DLD1 (cell line): ENCODE data around the gene KRTAP4-3.
"Not testable (repeated sequence)": the region's sequence is repeated elsewhere in the genome, so short reads cannot be mapped to it uniquely, and the experiment has no call there.

Experiments used
- in situ Hi-C: cut with HindIII; loops from 2 replicates; pipeline ENCODE4 v1.10.0; 2017; ENCODE audit warnings: low sequenced_read_pairs

Gene KRTAP4-3

DNA sequence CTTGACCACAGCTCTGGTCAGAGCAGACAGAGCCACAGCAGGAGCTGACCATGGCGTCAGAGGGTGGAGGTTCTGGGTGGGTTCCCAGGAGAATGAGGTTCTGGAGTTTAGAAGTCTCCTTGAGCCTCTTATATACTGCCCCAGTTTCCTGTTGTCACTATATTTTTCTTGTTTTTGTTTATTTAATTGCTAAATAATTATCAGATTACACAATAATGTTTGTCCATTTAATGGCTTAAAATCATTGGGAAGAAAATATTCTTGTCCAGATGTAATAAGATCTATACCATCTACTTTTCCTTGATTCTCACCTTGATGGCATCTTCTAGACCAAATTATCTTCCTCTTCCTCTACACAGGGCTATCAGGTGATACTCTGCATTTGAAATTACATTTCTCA lies at the start of gene KRTAP4-3:
KRTAP4-3 (minus strand) TSS at position 101 of the 400 bp plus-strand sequence; CDS start at position 52, 49 bp downstream.
- in situ Hi-C loops = no loop called here

DNA sequence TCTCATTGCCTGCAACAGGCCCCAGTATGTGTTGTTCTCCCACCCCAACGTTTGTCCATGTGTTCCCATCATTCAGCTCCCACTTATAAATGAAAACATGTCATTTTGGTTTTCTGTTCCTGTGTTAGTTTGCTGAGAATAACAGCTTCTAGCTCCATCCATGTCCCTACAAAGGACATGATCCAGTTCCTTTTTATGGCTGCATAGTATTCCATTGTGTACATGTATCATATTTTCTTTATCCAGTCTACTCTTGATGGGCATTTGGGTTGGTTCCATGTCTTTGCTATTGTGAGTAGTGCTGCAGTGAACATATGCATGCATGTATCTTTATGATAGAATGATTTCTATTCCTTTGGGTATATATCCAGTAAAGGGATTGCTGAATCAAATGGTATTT lies 47.7 kb upstream of the KRTAP4-3 start:
- in situ Hi-C loops = no loop called here

GRCh38 chr17:41212524-41213169 lies 44.6 kb upstream of the KRTAP4-3 start:
- in situ Hi-C loops = no loop called here

DNA sequence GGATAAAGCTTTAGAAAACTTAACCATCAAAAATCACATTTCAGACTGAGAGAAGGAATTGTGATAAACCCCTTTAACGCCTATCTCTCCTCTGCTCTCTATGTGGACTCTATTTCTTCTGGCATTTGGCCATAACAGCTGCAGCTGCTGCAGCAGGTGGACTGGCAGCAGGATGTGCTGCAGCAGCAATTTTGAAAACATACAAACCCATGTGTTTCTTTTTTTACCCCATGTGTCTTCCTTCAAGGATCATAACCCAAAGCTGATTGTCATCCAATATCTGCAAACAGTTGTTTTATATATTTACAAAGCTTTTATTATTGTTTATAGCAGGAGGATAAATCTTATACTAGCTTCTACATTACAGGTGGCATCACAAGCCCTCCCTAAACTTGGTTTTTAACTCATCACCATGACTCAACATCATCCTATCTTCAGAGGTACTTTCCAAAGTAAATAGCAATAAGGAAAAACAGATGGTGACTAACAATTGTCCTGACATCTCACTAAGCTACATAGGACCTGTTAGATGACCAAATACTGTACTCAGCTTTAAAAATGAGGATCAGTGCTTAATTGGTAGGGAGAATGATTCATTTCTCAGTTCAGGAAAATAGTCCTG lies 43.9 kb upstream of the KRTAP4-3 start:
- in situ Hi-C loops = no loop called here

DNA sequence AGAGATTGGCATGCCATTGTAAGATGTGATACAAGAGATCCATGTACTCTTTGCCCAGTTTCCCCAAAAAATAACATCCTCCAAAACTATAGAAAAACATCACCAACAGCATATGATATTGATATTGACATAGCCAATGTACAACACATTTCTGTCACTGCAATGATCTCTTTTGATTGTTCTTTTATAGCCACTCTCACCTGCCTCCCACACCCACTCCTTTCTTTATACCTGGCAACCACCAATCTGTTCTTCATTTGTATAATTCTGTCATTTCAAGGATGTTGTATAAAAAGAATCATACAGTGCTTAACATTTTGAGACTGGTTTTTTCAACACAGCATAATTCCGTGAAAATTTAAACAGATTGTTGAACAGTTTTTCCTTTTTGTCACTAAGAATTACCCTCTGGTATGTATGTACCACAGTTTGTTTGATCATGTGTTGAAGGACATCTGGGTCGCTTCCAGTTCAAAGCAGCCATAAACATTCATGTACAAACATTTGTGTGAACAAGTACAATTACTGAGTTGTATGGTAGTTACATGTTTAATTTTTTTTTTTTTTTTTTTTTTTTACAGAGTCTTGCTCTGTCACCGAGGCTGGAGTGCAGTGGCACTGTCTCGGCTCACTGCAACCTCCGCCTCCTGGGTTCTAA lies 31.5 kb upstream of the KRTAP4-3 start:
- in situ Hi-C loops = no loop called here

- in situ Hi-C loops = no loop called here
These were observed 28.0 kb upstream of the KRTAP4-3 start for GRCh38 chr17:41196068-41196467.

- in situ Hi-C loops = no loop called here
These were observed 22.3 kb upstream of the KRTAP4-3 start for GRCh38 chr17:41190328-41190727.

GRCh38 chr17:41189837-41190318 lies 21.9 kb upstream of the KRTAP4-3 start, which contains the start of gene KRTAP9-1:
TSS of gene KRTAP9-1 (plus strand) at chr17:41189887. CDS start at chr17:41189887, 0 bp downstream.
- in situ Hi-C loops = not testable (repeated sequence)

DNA sequence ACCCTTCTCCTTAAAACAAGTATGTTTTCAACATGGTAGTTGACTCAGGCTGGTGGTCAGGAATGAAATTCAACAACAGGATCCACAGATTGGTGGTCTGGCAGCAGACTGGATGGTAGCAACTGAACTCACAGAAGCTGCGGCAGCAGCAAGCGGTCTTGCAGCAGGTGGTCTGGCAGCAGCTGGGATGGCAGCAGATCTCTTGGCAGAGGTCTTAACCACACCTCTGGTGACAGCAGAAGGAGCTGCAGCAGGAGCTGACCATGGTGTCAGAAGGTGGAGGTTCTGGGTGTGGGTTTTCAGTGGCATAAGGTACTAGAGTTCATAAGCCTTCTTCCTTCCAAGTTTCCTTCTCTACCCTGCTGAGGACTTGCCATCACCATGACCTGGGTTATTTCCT lies 18.9 kb upstream of the KRTAP4-3 start:
- in situ Hi-C loops = no loop called here

DNA sequence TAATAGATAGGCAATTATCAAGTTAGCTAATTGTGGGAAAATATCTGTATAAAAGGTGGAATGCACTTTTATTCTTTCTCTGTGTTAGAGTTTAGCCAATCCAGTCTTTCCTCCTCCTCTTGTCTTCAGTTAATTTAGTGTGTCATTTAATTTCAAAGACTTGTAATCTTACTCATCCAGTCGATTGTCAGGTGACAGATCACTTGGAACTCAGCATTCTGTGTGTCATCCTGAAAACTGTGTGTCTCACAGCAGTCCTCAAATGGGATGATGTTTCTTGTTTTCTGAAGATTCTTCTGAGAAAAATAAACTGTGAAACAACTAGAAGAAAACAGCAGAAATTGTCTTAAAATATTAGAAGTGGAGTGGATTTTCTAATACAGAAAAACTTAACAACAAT lies 17.0 kb upstream of the KRTAP4-3 start:
- in situ Hi-C loops = no loop called here

DNA sequence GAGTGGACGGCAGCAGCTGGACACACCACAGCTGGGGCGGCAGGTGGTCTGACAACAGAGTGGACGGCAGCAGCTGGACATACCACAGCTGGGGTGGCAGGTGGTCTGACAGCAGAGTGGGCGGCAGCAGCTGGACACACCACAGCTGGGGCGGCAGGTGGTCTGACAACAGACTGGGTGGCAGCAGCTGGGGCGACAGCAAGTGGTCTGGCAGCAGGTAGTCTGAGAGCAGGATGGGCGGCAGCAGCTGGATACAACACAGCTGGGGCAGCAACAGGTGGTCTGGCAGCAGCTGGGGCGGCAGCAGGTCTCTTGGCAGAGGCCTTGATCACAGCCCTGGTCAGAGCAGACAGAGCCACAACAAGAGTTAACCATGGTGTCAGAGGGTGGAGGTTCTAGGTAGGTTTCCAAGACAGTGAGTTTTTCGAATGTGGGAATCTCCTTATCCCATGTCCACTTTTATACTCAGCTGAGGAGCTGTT lies 16.5 kb upstream of the KRTAP4-3 start, which contains the start of gene KRTAP4-1:
KRTAP4-1 (minus strand) TSS at position 432 of the 482 bp plus-strand sequence; CDS start at position 375, 57 bp downstream.
- in situ Hi-C loops = no loop called here

DNA sequence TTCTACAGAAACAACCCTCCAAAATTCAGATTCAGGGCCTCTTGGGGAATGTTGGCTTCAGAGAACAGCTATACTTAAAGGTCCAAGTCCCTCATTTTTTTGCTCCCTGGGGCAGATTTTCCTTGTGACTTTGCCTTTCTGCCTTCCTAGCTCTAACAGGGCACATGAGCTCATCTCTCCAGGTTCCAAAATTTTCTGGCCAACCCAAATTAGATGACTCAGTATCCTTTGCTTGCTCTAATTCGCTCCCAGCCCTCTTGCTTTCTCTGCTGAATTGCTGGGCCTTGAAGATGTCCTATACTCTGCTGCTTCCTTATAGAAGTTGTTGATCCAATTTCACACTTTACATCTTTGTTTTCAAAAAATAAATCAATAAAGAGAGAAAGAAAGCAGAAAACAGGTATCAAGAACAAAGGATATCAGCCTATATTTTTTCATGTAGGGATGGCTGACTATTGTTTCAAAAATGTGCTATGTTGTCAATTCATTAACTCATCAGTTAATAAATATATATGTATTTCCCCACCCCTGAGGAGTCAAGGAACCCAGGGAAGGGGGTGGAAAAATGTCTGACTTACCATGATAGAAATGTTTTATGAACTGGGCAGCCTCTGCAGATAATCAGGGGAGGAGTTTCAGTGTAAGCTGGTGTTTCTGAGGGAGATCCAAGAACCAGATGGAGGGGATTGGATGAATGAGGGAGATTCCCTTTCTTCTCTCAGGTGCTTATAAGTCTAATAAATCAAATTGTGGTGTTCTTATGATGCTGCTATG lies 11.0 kb upstream of the KRTAP4-3 start:
- in situ Hi-C loops = no loop called here

DNA sequence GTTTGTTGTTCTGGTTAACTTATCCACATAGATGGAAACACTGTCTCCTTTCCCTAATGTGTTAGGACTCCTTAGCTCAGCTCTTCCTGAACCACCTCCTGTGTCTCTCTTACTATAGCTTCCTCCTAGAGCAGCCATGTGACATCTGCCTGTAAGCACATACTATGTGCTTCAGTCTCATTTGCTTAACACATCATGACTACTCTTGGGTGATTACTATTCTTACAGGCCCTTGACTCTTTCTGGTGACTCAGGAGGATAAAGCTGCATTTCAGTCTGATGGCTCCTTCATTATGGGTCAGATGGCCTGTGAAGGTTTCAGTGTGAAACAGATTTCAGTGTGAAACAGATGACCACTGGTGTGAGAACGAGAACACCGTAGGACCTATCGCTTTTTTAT lies 10.3 kb upstream of the KRTAP4-3 start:
- in situ Hi-C loops = no loop called here

DNA sequence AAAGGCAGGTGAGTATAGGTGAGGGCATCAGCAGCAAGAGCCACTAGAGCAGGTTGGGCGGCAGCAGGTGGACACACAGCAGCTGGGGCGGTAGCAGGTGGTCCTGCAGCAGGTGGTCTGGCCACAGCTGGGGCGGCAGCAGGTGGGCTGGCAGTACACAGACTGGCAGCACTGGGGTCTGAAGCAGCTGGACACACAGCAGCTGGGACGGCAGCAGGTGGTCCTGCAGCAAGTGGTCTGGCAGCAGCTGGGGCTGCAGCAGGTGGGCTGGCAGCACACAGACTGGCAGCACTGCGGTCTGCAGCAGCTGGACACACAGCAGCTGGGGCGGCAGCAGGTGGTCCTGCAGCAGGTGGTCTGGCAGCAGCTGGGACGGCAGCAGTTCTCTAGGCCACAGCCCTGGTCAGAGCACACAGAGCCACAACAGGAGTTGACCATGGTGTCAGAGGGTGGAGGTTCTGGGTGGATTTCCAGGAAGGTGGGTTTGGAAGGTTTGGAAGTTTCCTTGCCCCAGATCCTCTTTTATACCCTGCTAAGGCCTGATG lies 9.8 kb upstream of the KRTAP4-3 start, which contains the start of gene KRTAP4-2:
KRTAP4-2 (minus strand) TSS at position 495 of the 545 bp plus-strand sequence; CDS start at position 438, 57 bp downstream.
- in situ Hi-C loops = no loop called here

DNA sequence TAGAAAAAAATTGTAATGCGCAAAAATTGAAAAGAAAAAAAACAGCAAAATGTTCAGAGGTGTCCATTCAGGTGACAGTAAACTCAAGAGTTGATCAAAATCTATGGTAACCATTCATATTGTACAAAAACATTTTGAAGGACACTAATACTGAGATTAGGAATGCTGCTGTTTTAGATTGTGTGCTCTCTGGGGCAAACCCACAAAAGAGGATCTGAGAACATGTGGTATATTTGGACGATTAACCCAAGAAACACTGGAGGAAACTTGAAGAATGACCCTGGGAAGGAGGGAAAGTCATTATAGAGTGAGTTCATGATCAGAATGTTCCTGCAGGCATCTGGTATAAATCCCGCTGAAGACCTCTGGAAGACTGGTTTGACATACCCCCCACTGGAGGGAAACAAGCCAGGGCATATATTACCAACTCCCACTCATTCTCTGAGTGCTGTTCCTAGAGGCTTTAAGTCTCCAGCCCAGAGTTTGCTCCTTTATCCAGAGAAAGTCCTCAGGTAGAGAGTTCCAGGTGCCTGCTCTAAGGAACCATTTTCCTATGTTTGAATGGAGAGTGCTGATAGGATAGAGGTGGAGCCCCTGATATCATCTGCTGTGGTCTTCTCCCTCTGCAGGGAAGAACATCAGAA lies 8.8 kb upstream of the KRTAP4-3 start:
- in situ Hi-C loops = no loop called here

DNA sequence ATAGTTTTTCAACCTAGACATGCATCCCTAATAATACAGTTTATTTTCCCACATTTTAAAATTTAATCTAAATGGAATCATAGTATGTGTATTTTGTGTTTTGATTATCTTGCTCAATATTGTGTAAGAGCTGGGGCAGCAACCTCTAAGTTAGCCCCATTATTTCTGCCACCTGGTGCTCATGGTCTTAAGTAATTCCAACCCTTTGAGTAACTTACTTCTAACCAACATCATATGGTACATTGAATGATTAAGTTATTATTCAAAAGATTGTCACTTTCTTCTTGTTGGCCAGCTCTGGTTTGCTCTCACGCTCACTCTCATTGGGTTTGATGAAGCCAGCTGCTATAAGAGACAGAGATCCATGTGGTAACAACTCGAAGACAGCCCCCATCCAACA lies 3.9 kb upstream of the KRTAP4-3 start:
- in situ Hi-C loops = no loop called here

GRCh38 chr17:41167561-41167960 lies 460 bp downstream of the KRTAP4-3 start:
- in situ Hi-C loops = no loop called here

GRCh38 chr17:41163828-41164227 lies 4.2 kb downstream of the KRTAP4-3 start:
- in situ Hi-C loops = no loop called here

GRCh38 chr17:41160648-41161047 lies 7.4 kb downstream of the KRTAP4-3 start, which contains the start of gene KRTAP4-4:
TSS of gene KRTAP4-4 (minus strand) at chr17:41160748. CDS start at chr17:41160691, 57 bp downstream.
- in situ Hi-C loops = no loop called here

GRCh38 chr17:41160190-41160589 lies 7.8 kb downstream of the KRTAP4-3 start:
- in situ Hi-C loops = not testable (repeated sequence)
